Astrocyte of the cerebellum (primary cell): ENCODE measurements around the gene TMEM154.

ENCODE experiments used
- DNase-seq: peaks from one replicate; pipeline ENCODE4 v3.0.0-alpha.2; 2011; ENCODE audit warnings: low read depth
- H3K4me3 ChIP-seq: 2 replicates; pipeline ENCODE4 v1.5.1; 2011; ENCODE audit warnings: mild to moderate bottlenecking, low read depth, low read length, moderate library complexity
- in situ Hi-C: cut with HindIII; loops from 2 replicates; pipeline ENCODE4 v1.10.0; 2017; ENCODE audit warnings: low sequenced_read_pairs
- TF ChIP-seq, protein P1 (sequence below): IDR thresholded peaks from 2 replicates; pipeline ENCODE4 v1.5.1; 2012; ENCODE audit warnings: low read length, low read depth, moderate library complexity, mild to moderate bottlenecking; ENCODE audit errors: missing control alignments

TMEM154 gene

DNA sequence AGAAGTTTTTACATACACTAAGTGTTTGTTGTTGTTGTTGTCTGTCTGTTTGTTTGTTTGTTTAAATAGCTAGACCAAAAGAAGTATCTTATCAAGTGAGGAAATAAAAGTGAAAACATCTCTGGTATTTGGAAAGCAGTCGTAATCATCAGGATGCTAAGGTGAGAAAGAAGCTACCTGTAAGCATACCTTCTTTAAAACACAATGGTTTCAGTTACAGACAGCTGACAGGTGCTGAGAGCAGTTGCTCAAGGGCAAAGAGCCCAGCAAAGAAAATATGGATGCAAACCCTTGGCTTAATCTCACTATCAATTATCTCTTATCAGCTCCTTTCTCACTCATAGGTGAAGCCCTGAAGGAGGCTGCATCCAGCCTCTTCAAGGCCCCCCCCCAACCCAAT, 101.1 kb downstream of the TMEM154 start:
- no peak overlapping the region for H3K4me3 ChIP-seq
- in situ Hi-C loops: no loop called here
- DNase-seq: no peak
- TF ChIP-seq, protein P1, sequence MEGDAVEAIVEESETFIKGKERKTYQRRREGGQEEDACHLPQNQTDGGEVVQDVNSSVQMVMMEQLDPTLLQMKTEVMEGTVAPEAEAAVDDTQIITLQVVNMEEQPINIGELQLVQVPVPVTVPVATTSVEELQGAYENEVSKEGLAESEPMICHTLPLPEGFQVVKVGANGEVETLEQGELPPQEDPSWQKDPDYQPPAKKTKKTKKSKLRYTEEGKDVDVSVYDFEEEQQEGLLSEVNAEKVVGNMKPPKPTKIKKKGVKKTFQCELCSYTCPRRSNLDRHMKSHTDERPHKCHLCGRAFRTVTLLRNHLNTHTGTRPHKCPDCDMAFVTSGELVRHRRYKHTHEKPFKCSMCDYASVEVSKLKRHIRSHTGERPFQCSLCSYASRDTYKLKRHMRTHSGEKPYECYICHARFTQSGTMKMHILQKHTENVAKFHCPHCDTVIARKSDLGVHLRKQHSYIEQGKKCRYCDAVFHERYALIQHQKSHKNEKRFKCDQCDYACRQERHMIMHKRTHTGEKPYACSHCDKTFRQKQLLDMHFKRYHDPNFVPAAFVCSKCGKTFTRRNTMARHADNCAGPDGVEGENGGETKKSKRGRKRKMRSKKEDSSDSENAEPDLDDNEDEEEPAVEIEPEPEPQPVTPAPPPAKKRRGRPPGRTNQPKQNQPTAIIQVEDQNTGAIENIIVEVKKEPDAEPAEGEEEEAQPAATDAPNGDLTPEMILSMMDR: no peak

DNA sequence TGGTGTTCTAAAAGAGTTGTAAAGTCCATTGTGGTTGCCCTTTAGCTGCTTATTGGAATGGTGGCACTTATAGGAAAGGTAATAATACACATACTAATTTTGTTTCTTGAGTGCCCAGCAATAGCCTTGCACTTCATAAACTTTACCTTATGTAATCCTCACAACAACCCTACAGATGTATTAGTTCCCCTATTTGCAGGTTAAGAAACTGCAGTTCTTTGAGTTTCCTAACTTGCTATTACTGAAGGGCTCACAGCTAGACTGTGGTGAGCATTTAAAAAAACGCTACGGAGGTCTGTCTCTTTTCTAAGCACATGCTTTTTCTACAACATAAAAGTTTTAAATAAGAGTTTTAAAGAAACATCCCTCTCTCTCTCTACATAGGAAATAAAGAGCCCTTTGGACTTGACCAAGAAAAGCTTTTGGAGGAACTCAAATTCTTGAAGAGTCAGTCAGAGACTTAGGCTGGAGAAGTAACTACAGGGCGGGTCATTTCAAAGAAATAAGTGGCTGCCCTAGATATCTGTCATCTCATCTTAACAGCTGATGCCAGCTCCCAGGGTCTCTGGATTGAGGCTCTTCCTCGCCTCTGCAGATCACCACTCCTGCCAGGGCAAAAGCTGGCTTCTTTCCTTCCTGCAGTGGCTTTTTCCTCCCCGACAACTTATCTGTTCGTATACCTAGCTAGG, 101.9 kb downstream of the TMEM154 start:
- in situ Hi-C loops: no loop called here
- no peak for DNase-seq
- H3K4me3 ChIP-seq: no peak overlapping the region
- TF ChIP-seq, protein P1: no peak

DNA sequence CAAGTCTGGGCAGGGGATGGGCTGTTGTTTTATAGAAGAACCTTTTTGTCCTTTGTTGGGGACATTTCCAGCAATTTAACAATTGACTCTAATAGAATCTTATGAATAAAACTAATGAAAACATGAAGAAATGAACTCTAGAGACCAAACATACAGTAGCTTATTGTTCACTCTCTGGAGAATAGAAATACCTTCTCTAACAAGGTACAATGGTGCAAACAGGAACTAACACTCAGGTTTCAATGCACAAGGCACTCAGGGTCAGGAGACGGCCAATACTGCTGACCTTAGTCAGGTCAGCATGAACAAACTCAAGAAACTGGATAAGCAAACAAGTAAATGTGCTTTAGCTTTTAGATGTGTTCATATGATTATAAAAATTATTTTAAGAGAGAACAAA, 104.3 kb downstream of the TMEM154 start:
- no peak overlapping the region for H3K4me3 ChIP-seq
- TF ChIP-seq, protein P1: no peak
- no peak for DNase-seq
- in situ Hi-C loops: no loop called here

DNA sequence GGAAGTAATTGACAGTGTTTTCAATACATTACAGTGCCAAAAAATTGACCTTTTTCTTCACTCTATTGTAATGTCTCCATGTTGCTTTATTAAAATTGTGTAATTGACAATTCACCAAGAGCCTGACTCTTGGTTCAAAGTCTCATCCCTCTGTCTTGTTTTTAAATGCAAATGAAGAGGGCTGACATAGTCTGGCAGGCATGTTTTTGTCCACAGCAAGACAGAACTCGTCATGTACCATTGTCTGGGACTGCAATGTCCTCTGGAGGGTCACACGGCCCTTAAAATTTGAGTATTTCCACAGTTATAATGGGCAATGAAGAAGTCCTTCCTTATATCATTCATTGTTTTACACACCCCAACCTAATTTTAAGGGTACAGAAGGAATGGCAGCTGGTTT, 105.9 kb downstream of the TMEM154 start:
- in situ Hi-C loops: no loop called here
- H3K4me3 ChIP-seq: no peak overlapping the region
- TF ChIP-seq, protein P1: no peak
- no peak for DNase-seq

DNA sequence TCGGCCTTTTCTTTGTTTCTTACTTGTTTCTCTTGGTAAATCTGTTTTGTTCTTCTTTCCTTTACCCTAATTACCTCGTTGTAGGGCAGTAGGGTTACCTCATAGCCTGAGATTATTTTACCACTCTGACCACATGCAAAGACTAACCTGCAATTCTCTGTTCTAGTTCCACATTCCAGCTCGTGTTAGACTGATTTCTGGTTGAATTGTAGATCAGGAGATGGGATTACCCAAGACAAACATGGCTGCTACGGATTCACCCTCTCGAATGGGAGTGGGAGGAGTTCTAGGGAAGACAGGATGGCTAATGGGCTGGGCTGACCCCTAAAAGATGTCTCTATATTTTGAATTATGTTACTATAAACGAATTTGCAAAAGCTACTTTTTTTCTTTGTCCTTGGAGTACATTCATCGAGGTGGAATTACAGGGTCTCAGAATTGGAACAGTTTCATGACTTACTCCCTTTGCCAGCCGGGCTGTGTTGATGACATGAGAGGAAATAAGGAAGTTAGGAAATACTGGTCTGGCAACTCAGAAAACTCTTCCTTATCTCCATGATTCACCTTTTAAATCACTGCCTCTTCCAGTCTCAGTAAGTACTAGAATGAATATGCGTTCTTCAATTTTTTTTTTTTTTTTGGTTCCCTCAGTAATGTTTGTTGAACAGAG, 107.2 kb downstream of the TMEM154 start:
- TF ChIP-seq, protein P1: no peak
- DNase-seq: no peak
- H3K4me3 ChIP-seq: no peak overlapping the region
- in situ Hi-C loops: no loop called here

DNA sequence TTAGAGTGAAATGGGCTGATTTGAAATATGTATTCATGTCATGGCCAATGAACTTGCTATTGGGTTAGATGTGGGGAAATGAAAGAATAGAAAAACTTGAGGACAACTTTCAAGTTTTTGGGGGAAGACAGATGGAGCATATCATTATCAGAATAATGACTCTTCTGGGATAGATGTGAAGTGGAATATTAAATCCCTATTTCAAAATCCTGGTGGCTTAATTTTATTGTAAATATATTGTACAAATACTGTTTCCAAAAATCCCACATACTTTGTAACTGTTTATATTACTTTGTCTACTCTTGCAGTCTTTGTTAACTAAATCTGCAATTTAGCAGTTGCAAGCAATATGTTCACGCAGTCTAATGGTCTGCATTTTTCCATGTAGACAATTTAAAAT, 108.0 kb downstream of the TMEM154 start:
- in situ Hi-C loops: no loop called here
- no peak overlapping the region for H3K4me3 ChIP-seq
- TF ChIP-seq, protein P1: no peak
- no peak for DNase-seq
